Esophagus muscularis mucosa (tissue), 3 donors: Measurements from ENCODE around the gene GFPT2.

Source experiments
- POLR2A ChIP-seq: fragments of 450-650 bp; IDR thresholded peaks from one replicate; pipeline ENCODE4 v1.6.1; 2017; ENCODE audit warnings: antibody characterized with exemption, moderate library complexity, mild to moderate bottlenecking, low read depth
- TF ChIP-seq, protein P1 (sequence below), 3 experiments: fragments of 200-600 bp in 2 of 3; fragments of 450-650 bp in 1 of 3; sonication (generic) in 2 of 3; IDR thresholded peaks; one replicate each; pipeline ENCODE4 v1.5.1; 2017 to 2019; ENCODE audit warnings: antibody characterized with exemption in 3 of 3, mild to moderate bottlenecking in 2 of 3, moderate library complexity in 1 of 3

DNA sequence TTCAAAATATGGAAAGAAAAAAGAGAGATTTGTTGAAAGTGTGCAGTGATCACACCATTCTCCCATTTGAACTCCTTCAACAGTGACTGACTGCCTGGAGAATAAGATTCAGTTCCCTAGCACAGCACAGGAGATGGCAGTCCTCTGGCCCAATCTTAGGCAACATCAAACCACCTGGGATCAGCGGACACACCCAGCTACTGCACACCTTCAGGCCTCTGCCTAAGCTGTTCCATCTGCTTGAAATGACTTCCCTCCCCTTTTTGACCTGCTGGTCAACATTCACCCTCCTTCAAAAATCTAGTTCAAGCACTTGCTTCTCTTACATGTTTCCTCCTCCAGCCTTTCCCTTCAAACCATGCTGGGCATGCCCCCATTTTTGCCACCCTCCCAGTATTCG lies 65.7 kb downstream of the GFPT2 start:
- TF ChIP-seq, protein P1, sequence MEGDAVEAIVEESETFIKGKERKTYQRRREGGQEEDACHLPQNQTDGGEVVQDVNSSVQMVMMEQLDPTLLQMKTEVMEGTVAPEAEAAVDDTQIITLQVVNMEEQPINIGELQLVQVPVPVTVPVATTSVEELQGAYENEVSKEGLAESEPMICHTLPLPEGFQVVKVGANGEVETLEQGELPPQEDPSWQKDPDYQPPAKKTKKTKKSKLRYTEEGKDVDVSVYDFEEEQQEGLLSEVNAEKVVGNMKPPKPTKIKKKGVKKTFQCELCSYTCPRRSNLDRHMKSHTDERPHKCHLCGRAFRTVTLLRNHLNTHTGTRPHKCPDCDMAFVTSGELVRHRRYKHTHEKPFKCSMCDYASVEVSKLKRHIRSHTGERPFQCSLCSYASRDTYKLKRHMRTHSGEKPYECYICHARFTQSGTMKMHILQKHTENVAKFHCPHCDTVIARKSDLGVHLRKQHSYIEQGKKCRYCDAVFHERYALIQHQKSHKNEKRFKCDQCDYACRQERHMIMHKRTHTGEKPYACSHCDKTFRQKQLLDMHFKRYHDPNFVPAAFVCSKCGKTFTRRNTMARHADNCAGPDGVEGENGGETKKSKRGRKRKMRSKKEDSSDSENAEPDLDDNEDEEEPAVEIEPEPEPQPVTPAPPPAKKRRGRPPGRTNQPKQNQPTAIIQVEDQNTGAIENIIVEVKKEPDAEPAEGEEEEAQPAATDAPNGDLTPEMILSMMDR (IDR thresholded peaks at IDR 0.05), result no peak
- no peak for TF ChIP-seq POLR2A
